Measurements from ENCODE around the gene HK3.

The HK3 gene

GRCh38 chr5:176847148-176847547 lies 52.0 kb downstream of the HK3 start:
- DNase-seq = no peak

- no peak for DNase-seq
Observed at GRCh38 chr5:176846335-176847140, 52.6 kb downstream of the HK3 start.

- no peak for DNase-seq
Observed at GRCh38 chr5:176845392-176845713, 53.8 kb downstream of the HK3 start.

- no peak for DNase-seq
Observed at GRCh38 chr5:176844706-176845391, 54.3 kb downstream of the HK3 start.

- no peak for DNase-seq
Observed at GRCh38 chr5:176844281-176844680, 54.9 kb downstream of the HK3 start.

- no peak for DNase-seq
Observed at GRCh38 chr5:176843673-176844072, 55.5 kb downstream of the HK3 start.

GRCh38 chr5:176837707-176838115 lies 61.4 kb downstream of the HK3 start:
- DNase-seq = no peak

GRCh38 chr5:176836811-176837706 lies 62.1 kb downstream of the HK3 start:
- no peak for DNase-seq

GRCh38 chr5:176835918-176836317 lies 63.2 kb downstream of the HK3 start:
- no peak for DNase-seq

- no peak for DNase-seq
Observed at GRCh38 chr5:176833286-176833685, 65.9 kb downstream of the HK3 start.

- no peak for DNase-seq
Observed at GRCh38 chr5:176832162-176832561, 67.0 kb downstream of the HK3 start.

- no peak for DNase-seq
Observed at GRCh38 chr5:176831425-176831824, 67.7 kb downstream of the HK3 start.

- no peak for DNase-seq
Observed at GRCh38 chr5:176830995-176831423, 68.1 kb downstream of the HK3 start.
